Thyroid gland (tissue), 4 donors: Measurements from ENCODE around the gene FYB2.

ENCODE experiments used
- CTCF ChIP-seq, 6 experiments: fragments of 200-600 bp in 3 of 6; fragments of 450-650 bp in 3 of 6; sonication (generic) in 3 of 6; IDR thresholded peaks; one replicate each; pipeline ENCODE4 v1.5.1; 2016 to 2019; ENCODE audit warnings: antibody characterized with exemption in 6 of 6, mild to moderate bottlenecking in 2 of 6, inconsistent platforms in 1 of 6, moderate library complexity in 1 of 6
- POLR2A ChIP-seq, 2 donors: fragments of 450-650 bp; IDR thresholded peaks; one replicate each; pipeline ENCODE4 v1.6.1; 2017; ENCODE audit warnings: antibody characterized with exemption in 2 of 2, mild to moderate bottlenecking in 2 of 2, moderate library complexity in 1 of 2

DNA sequence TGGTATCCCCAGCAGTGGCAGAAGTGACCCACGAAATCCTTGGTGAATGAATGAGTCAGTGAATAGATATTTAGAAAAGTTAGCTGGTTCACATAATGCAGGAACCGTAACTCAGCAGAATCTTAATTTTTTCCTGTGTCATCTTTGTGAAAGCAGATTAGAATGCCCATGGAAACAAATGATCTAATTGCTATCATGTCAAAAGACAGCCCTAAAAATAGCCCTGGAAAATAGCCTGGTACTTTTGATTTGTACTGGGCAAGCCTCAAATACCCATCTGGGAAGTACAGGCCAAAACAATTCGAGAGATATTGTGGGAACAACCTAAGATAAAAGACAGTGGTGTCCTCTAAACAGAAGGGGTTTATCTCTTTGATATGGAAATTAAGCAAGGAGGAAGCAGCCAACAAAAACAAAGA, 21.1 kb downstream of the FYB2 start:
- TF ChIP-seq CTCF (IDR thresholded peaks at IDR 0.05): no peak
- TF ChIP-seq POLR2A (IDR thresholded peaks at IDR 0.05): no peak
